Fibroblast of lung (primary cell): ENCODE measurements around the gene IP6K3. TPM values are rescaled to one million over a fixed set of nuclear protein-coding genes. Genes with fewer than 3 reads are reported as not detected.

Experiments
- DNase-seq, 2 donors: peaks; one replicate each; pipeline versions ENCODE4 v3.0.0 to v3.0.0-alpha.2; 2010; ENCODE audit warnings: low read depth in 2 of 2
- H2AFZ ChIP-seq: 2 replicates; pipeline ENCODE4 v1.5.1; 2012; ENCODE audit warnings: low read length, control low read depth, inconsistent platforms
- H3K27ac ChIP-seq: 2 replicates; pipeline ENCODE4 v1.5.1; 2011; ENCODE audit warnings: low read length, control low read depth; ENCODE audit not compliant: insufficient read depth
- H3K27me3 ChIP-seq: 2 replicates; pipeline ENCODE4 v1.5.1; 2011; ENCODE audit warnings: mild to moderate bottlenecking, low read length; ENCODE audit not compliant: control insufficient read depth, insufficient read depth
- H3K36me3 ChIP-seq: 2 replicates; pipeline ENCODE4 v1.5.1; 2011; ENCODE audit warnings: low read length; ENCODE audit not compliant: control insufficient read depth, insufficient read depth
- H3K4me1 ChIP-seq: 2 replicates; pipeline ENCODE4 v1.5.1; 2011; ENCODE audit warnings: low read length; ENCODE audit not compliant: control insufficient read depth, insufficient read depth; ENCODE audit errors: extremely low read depth
- H3K4me2 ChIP-seq: 2 replicates; pipeline ENCODE4 v1.5.1; 2011; ENCODE audit warnings: low read length, control low read depth; ENCODE audit not compliant: insufficient read depth; ENCODE audit errors: extremely low read depth
- H3K4me3 ChIP-seq, 4 experiments: fragments of 200-600 bp in 1 of 4; sonication (generic) in 1 of 4; replicated peaks in 1 of 4; 2 replicates each; pipeline ENCODE4 v1.5.1; 2011 to 2016; ENCODE audit warnings: low read length in 4 of 4, low read depth in 3 of 4, mild to moderate bottlenecking in 3 of 4, control low read depth in 2 of 4, inconsistent platforms in 1 of 4, mixed read lengths in 1 of 4; ENCODE audit not compliant: insufficient read depth in 1 of 4; ENCODE audit errors: control extremely low read depth in 1 of 4
- H3K79me2 ChIP-seq: 2 replicates; pipeline ENCODE4 v1.5.1; 2012; ENCODE audit warnings: mild to moderate bottlenecking, low read length, inconsistent platforms; ENCODE audit not compliant: control insufficient read depth, insufficient read depth
- H3K9ac ChIP-seq: 2 replicates; pipeline ENCODE4 v1.5.1; 2011; ENCODE audit warnings: mild to moderate bottlenecking, low read length, control low read depth; ENCODE audit not compliant: insufficient read depth
- H3K9me3 ChIP-seq: 2 replicates; pipeline ENCODE4 v1.5.1; 2012; ENCODE audit warnings: low read depth, low read length; ENCODE audit not compliant: control insufficient read depth, insufficient read depth
- H4K20me1 ChIP-seq: 2 replicates; pipeline ENCODE4 v1.5.1; 2011; ENCODE audit warnings: low read length; ENCODE audit not compliant: control insufficient read depth, insufficient read depth; ENCODE audit errors: extremely low read depth
- EZH2 ChIP-seq: IDR thresholded peaks from 2 replicates; pipeline ENCODE4 v1.5.1; 2012; ENCODE audit warnings: low read length, control low read depth, mild to moderate bottlenecking; ENCODE audit errors: missing control alignments
- polyA plus RNA-seq, 2 donors: library from polyadenylated mRNA; depleted of rRNA in 1 of 2; stranded (reverse) in 1 of 2; unstranded in 1 of 2; fragments of >200 nt; gene quantifications; 2 replicates each; pipeline ENCODE4 v1.2.1, GENCODE V29; 2011 to 2012; ENCODE audit warnings: missing spikeins in 1 of 2
- total RNA-seq: library from RNA; depleted of rRNA; stranded (reverse); fragments of >200 nt; gene quantifications from 2 replicates; pipeline ENCODE4 v1.2.1, GENCODE V29; 2014
- TF ChIP-seq, protein P1 (sequence below), 2 donors: IDR thresholded peaks in 1 of 2; conservative IDR thresholded peaks in 1 of 2; 1 replicate in 1 of 2; 2 replicates in 1 of 2; pipeline ENCODE4 v1.5.1; 2011 to 2012; ENCODE audit warnings: low read length in 2 of 2, control low read depth in 1 of 2, inconsistent platforms in 1 of 2, low read depth in 1 of 2, mild to moderate bottlenecking in 1 of 2

The IP6K3 gene
- total and polyA plus RNA-seq, 2 donors (not counting 1 experiment from before 2014, with no cell fraction given): 0.84 to 5.4 TPM

DNA sequence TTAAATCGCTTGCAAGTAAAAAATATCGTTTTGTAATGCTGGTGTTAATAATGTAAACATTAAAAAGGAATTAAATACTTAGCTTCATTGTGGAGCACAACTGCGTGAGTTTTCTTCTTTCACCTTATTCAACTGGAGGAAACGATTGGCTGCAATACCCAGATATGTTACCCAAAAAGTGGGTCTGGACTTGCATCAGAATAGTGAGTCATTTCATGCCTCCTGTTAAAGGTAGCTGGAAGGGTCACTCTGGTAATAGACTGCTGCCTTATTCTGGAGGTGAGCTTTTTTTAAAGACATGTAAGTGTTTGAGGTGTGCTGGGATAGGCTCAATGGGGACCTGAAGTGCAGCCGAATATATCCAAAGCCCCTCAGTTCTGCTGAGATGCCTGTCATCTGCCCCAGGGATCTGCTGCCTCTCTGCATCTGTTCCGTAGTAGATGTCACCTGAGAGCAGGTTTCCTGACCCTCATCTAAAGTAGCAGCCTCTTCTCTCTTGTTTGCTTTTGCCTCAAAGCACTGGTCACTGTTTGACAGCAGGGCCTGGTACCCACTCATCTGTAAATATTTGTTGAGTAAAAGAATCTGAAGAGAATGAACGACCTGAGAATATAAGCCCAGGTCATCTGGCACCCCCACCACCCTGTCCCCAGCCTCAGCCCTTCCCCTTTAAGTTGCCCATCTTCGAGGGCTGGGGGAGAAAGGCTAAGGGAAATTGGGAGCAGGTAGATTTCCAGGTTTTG lies 29.6 kb downstream of the IP6K3 start:
- no peaks in the 10 kb centered on the region for H3K9me3 ChIP-seq
- H3K36me3 ChIP-seq: no peaks in the 10 kb centered on the region
- peaks cover 6% of the 10 kb centered on the region for H3K27me3 ChIP-seq
- H3K27ac ChIP-seq: no peak overlapping the region
- no peak overlapping the region for H3K4me2 ChIP-seq
- H2AFZ ChIP-seq: no peak overlapping the region
- H3K4me1 ChIP-seq: peaks cover 2% of the 10 kb centered on the region
- no peak overlapping the region for H3K9ac ChIP-seq
- H4K20me1 ChIP-seq: no peaks in the 10 kb centered on the region
- TF ChIP-seq, protein P1, sequence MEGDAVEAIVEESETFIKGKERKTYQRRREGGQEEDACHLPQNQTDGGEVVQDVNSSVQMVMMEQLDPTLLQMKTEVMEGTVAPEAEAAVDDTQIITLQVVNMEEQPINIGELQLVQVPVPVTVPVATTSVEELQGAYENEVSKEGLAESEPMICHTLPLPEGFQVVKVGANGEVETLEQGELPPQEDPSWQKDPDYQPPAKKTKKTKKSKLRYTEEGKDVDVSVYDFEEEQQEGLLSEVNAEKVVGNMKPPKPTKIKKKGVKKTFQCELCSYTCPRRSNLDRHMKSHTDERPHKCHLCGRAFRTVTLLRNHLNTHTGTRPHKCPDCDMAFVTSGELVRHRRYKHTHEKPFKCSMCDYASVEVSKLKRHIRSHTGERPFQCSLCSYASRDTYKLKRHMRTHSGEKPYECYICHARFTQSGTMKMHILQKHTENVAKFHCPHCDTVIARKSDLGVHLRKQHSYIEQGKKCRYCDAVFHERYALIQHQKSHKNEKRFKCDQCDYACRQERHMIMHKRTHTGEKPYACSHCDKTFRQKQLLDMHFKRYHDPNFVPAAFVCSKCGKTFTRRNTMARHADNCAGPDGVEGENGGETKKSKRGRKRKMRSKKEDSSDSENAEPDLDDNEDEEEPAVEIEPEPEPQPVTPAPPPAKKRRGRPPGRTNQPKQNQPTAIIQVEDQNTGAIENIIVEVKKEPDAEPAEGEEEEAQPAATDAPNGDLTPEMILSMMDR (conservative IDR thresholded peaks at IDR 0.05 in 1 of 2, IDR thresholded peaks at IDR 0.05 in 1 of 2; ENCODE audit: low read depth in 1 of 2, low read length in 2 of 2): no peak
- TF ChIP-seq EZH2: no peak
- H3K4me3 ChIP-seq: no peak overlapping the region
- no peaks in the 10 kb centered on the region for H3K79me2 ChIP-seq
- no peak for DNase-seq

DNA sequence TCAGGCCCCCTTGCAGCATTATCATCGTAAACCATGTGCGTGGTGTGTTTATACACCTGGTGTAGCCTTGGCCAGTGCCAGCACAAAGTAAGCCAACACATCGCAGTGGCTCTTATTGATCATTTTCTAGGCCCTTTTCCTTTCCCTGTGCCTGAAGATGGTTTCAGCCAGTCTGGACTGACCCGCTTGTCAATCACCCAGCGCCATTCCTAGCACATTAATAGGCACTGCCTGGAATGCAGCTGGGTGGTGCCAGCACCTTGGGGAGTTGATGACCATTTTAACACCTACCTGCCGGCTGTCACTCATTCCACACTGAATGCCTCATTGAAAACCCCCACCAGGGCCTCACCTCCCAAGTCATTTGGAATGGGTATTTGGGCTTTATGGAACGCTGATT lies 30.3 kb downstream of the IP6K3 start:
- TF ChIP-seq, protein P1 (conservative IDR thresholded peaks at IDR 0.05 in 1 of 2, IDR thresholded peaks at IDR 0.05 in 1 of 2; ENCODE audit: low read depth in 1 of 2, low read length in 2 of 2): no peak
- no peak for TF ChIP-seq EZH2
- Histone ChIP-seq H3K4me3 (no peak overlapping the region), H3K4me1 (peaks cover 4% of the 10 kb centered on the region), H3K9ac (no peak overlapping the region), H4K20me1 (no peaks in the 10 kb centered on the region), H3K4me2 (no peak overlapping the region), H3K9me3 (no peaks in the 10 kb centered on the region), H2AFZ (no peak overlapping the region), H3K79me2 (no peaks in the 10 kb centered on the region), H3K36me3 (no peaks in the 10 kb centered on the region), H3K27me3 (peaks cover 4% of the 10 kb centered on the region), H3K27ac (no peak overlapping the region)
- no peak for DNase-seq

DNA sequence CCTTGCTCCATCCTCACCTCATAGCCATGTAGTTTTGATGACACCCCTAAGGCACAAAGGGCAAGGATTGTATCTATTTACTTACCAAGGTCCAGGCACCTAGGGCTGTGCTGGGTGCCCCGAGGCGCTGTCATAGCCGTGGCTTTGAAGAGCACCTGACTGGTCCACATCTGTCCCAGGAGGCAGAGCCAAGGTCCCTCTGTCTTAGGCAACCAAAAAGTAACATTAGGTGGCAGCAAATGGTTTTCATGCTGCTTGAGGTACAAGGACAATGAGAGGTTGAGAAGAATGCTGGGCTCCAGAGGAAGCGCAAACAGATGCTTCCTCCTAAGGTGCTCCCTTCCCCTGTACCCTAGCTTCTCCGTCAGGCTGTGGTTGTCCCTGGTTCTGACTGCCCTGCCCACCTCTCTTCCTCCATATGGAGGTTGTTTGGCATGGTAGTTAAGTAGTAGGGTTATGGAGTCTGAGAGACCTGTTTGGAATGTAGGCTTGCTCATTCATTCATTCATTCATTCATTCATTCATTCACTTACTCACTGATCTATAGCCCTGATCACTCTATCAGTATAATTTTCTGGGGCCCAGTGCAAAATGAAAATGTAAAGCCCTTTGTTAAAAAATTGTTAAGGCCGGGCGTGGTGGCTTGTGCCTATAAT lies 32.2 kb downstream of the IP6K3 start:
- Histone ChIP-seq H2AFZ (no peak overlapping the region), H3K9me3 (no peaks in the 10 kb centered on the region), H4K20me1 (no peaks in the 10 kb centered on the region), H3K4me3 (no peak overlapping the region), H3K9ac (no peak overlapping the region), H3K4me1 (peaks cover 7% of the 10 kb centered on the region), H3K79me2 (peaks cover 9% of the 10 kb centered on the region), H3K27me3 (no peaks in the 10 kb centered on the region), H3K27ac (no peak overlapping the region), H3K36me3 (no peaks in the 10 kb centered on the region), H3K4me2 (no peak overlapping the region)
- TF ChIP-seq, protein P1 (conservative IDR thresholded peaks at IDR 0.05 in 1 of 2, IDR thresholded peaks at IDR 0.05 in 1 of 2; ENCODE audit: low read depth in 1 of 2, low read length in 2 of 2): no peak
- no peak for TF ChIP-seq EZH2
- DNase-seq: no peak
